B cell (primary cell): ENCODE measurements around the gene LPIN3. TPM values are rescaled to one million over a fixed set of nuclear protein-coding genes. Genes with fewer than 3 reads are reported as not detected.

Experiments
- ATAC-seq: fragments of 200-7000 bp; cut with Tn5 transposase; one replicate; pipeline ENCODE4 v1.10.0; 2021; ENCODE audit warnings: low read depth, mild to moderate bottlenecking, moderate number of reproducible peaks, moderate library complexity
- CTCF ChIA-PET: fragments of 350-600 bp; sonication (Branson Sonifier 250); formaldehyde crosslinking; loops from one replicate; lab custom pipeline; 2021; ENCODE audit warnings: antibody characterized with exemption, inconsistent platforms; lab: Charles Lee
- POLR2A ChIA-PET: fragments of 350-600 bp; sonication (Branson Sonifier 250); formaldehyde crosslinking; loops from one replicate; lab custom pipeline; 2021; ENCODE audit warnings: antibody characterized with exemption; lab: Charles Lee
- DNase-seq: peaks from one replicate; pipeline ENCODE4 v3.0.0; 2013
- H2AFZ ChIP-seq: 2 replicates; pipeline ENCODE4 v1.6.1; 2012; ENCODE audit warnings: mild to moderate bottlenecking, low read depth, low read length; ENCODE audit not compliant: insufficient read depth, poor library complexity, severe bottlenecking
- H3K27ac ChIP-seq, 2 donors: 1 replicate in 1 of 2; 2 replicates in 1 of 2; pipeline ENCODE4 v1.5.1; 2012 to 2013; ENCODE audit warnings: low read length in 2 of 2, mild to moderate bottlenecking in 2 of 2, moderate library complexity in 1 of 2
- H3K27me3 ChIP-seq, 4 experiments: fragments of 200-600 bp in 1 of 4; sonication (generic) in 1 of 4; replicated peaks in 1 of 4; 1 replicate in 2 of 4; 2 replicates in 2 of 4; pipeline versions ENCODE4 v1.6.1 to v1.7.0; 2013 to 2016; ENCODE audit warnings: low read length in 3 of 4, mild to moderate bottlenecking in 2 of 4, mixed read lengths in 1 of 4, moderate library complexity in 1 of 4; ENCODE audit not compliant: insufficient read depth in 4 of 4, control insufficient read depth in 3 of 4; ENCODE audit errors: control extremely low read depth in 1 of 4
- H3K36me3 ChIP-seq, 2 experiments: replicated peaks in 1 of 2; 1 replicate in 1 of 2; 2 replicates in 1 of 2; pipeline versions ENCODE4 v1.6.1 to v1.7.1; 2013; ENCODE audit warnings: low read length in 1 of 2; ENCODE audit not compliant: insufficient read depth in 2 of 2, control insufficient read depth in 1 of 2; ENCODE audit errors: control extremely low read depth in 1 of 2, extremely low read depth in 1 of 2
- H3K4me1 ChIP-seq, 2 donors: fragments of 200-600 bp in 1 of 2; sonication (generic) in 1 of 2; 1 replicate in 1 of 2; 2 replicates in 1 of 2; pipeline versions ENCODE4 v1.5.1 to v1.6.1; 2013 to 2017; ENCODE audit warnings: low read length in 2 of 2; ENCODE audit not compliant: control insufficient read depth in 2 of 2, insufficient read depth in 2 of 2
- H3K4me2 ChIP-seq: replicated peaks from 2 replicates; pipeline ENCODE3; 2012; ENCODE audit warnings: mild to moderate bottlenecking, low read depth, low read length; ENCODE audit not compliant: poor library complexity, severe bottlenecking
- H3K4me3 ChIP-seq, 5 experiments: fragments of 200-600 bp in 1 of 5; sonication (generic) in 1 of 5; 1 replicate in 3 of 5; 2 replicates in 2 of 5; pipeline versions ENCODE4 v1.5.1 to v1.7.0; 2011 to 2016; ENCODE audit warnings: low read length in 4 of 5, mild to moderate bottlenecking in 4 of 5, low read depth in 2 of 5, control low read depth in 1 of 5, moderate library complexity in 1 of 5; ENCODE audit not compliant: insufficient read depth in 1 of 5; ENCODE audit errors: control extremely low read depth in 1 of 5, extremely low read depth in 1 of 5
- H3K79me2 ChIP-seq: fragments of 200-600 bp; sonication (generic); one replicate; pipeline ENCODE4 v1.6.0; 2016; ENCODE audit warnings: low read length; ENCODE audit not compliant: control insufficient read depth, insufficient read depth
- H3K9ac ChIP-seq: fragments of 200-600 bp; sonication (generic); 2 replicates; pipeline ENCODE4 v1.6.1; 2017; ENCODE audit warnings: mild to moderate bottlenecking, low read length, moderate library complexity
- H3K9me3 ChIP-seq, 3 donors: one replicate each; pipeline versions ENCODE4 v1.6.1 to v1.7.1; 2013; ENCODE audit warnings: low read length in 2 of 3; ENCODE audit not compliant: control insufficient read depth in 2 of 3, insufficient read depth in 1 of 3; ENCODE audit errors: control extremely low read depth in 1 of 3
- H4K20me1 ChIP-seq: 2 replicates; pipeline ENCODE4 v1.6.0; 2012; ENCODE audit warnings: mild to moderate bottlenecking, low read length; ENCODE audit not compliant: insufficient read depth, control insufficient read depth, poor library complexity, severe bottlenecking
- H3K27ac Mint-ChIP-seq: one replicate; pipeline ENCODE4 v1.8.0; 2021; ENCODE audit warnings: mixed read lengths
- H3K27me3 Mint-ChIP-seq: one replicate; pipeline ENCODE4 v1.8.0; 2021; ENCODE audit warnings: mixed read lengths
- H3K4me1 Mint-ChIP-seq: one replicate; pipeline ENCODE4 v1.8.0; 2021; ENCODE audit warnings: mixed read lengths
- H3K4me3 Mint-ChIP-seq: one replicate; pipeline ENCODE4 v1.8.0; 2021; ENCODE audit warnings: mixed read lengths
- H3K9me3 Mint-ChIP-seq: one replicate; pipeline ENCODE4 v1.8.0; 2022; ENCODE audit warnings: mixed read lengths; ENCODE audit not compliant: insufficient read depth
- EZH2 ChIP-seq: IDR thresholded peaks from 2 replicates; pipeline ENCODE4 v1.6.1; 2012; ENCODE audit warnings: borderline replicate concordance, low read depth, mild to moderate bottlenecking, moderate library complexity, low read length; ENCODE audit not compliant: insufficient read depth, poor library complexity, severe bottlenecking
- WGBS: methylation state at CpG from one replicate; pipeline ENCODE4 v1.1.5; 2013; ENCODE audit warnings: missing lambda C conversion rate; ENCODE audit not compliant: insufficient coverage; 5-methylcytosine and 5-hydroxymethylcytosine counted together
- intact Hi-C: fragments of 100-400 bp; cut with micrococcal nuclease; formaldehyde crosslinking; loops from one replicate; pipeline ENCODE4 v1.10.0; 2022
- polyA plus RNA-seq: library from polyadenylated mRNA; depleted of rRNA; stranded (reverse); fragments of >200 nt; gene quantifications from 2 replicates; pipeline ENCODE4 v1.2.3, GENCODE V29; 2012
- total RNA-seq, 2 donors: library from RNA; stranded (reverse); fragments of 120-200 nt in 1 of 2; gene quantifications; 1 replicate in 1 of 2; 2 replicates in 1 of 2; pipeline versions ENCODE4 v1.2.3 to v1.2.4, GENCODE V29; 2013 to 2022
- TF ChIP-seq, protein P1 (sequence below): fragments of 200-600 bp; IDR thresholded peaks from one replicate; pipeline ENCODE4 v1.8.0; 2022; ENCODE audit warnings: antibody characterized with exemption, mild to moderate bottlenecking

The LPIN3 gene
- total and polyA plus RNA-seq, 2 donors (not counting 1 experiment from before 2014, with no cell fraction given): 0.84 to 1.2 TPM

DNA sequence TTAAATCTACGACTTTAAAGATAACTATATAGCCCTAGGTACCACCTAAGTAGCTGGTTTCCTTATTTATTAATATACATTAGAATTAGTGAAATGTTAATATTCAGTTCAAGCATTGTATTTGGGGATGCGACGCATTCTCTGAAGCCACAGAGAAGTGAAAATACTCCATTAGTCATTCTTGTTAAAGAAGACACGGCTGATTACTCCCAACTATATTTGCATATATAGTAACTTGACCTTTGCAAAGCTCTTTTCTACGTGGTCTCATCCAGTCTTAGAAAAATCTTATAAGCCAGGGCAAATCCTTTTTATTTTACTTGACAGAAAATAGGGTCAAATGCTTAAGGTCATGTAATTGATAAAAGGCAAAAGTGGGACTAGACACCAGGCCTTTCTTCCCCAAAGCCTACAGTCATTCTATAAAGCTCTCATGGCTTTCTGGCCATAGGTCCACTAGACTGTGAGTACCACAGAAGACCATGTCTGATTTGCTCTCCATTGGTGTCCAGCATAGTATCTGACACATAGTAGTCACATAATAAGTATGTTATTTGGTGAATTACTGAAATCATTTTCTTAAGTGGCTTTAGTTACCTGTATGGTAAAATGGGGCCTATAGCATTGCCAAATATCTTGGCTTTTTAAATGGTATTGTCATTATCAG lies 34.4 kb upstream of the LPIN3 start:
- peak; percentile 51 for DNase-seq

DNA sequence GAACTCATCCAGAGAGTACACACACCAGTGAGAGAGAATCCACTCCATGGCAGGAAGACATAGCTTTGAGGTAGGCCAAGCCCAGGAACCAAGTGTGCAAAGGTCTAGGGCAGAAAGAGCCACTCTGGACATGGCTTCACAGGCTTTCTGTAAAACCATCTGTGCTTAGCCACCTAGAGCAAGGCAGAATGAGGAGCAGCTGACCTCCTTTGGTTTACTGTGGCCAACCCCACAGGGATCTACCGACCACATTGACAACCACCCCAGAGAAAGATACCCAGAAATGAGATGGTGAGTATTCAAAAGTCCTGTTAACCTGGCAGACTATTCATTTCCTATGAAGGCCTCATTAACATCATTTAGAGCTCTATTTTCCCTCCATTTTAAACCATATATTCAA lies 33.6 kb upstream of the LPIN3 start:
- no peak for TF ChIP-seq EZH2
- TF ChIP-seq, protein P1, sequence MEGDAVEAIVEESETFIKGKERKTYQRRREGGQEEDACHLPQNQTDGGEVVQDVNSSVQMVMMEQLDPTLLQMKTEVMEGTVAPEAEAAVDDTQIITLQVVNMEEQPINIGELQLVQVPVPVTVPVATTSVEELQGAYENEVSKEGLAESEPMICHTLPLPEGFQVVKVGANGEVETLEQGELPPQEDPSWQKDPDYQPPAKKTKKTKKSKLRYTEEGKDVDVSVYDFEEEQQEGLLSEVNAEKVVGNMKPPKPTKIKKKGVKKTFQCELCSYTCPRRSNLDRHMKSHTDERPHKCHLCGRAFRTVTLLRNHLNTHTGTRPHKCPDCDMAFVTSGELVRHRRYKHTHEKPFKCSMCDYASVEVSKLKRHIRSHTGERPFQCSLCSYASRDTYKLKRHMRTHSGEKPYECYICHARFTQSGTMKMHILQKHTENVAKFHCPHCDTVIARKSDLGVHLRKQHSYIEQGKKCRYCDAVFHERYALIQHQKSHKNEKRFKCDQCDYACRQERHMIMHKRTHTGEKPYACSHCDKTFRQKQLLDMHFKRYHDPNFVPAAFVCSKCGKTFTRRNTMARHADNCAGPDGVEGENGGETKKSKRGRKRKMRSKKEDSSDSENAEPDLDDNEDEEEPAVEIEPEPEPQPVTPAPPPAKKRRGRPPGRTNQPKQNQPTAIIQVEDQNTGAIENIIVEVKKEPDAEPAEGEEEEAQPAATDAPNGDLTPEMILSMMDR: no peak
- Mint-ChIP-seq H3K27me3 (no peaks in the 10 kb centered on the region), H3K9me3 (no peaks in the 10 kb centered on the region), H3K4me3 (peak overlapping the region; percentile 80), H3K4me1 (peaks cover 28% of the 10 kb centered on the region), H3K27ac (peak overlapping the region; percentile 83)
- H3K36me3 ChIP-seq: no peaks in the 10 kb centered on the region
- H3K4me3 ChIP-seq: no peak overlapping the region
- H3K4me2 ChIP-seq: no peak overlapping the region
- WGBS: no CpG with 5 or more reads among the region's 1 CpG
- peaks cover 53% of the 10 kb centered on the region for H3K79me2 ChIP-seq
- H3K9me3 ChIP-seq: peaks cover 0 to 1% (median 0%) of the 10 kb centered on the region in 3 donors
- no peaks in the 10 kb centered on the region for H3K27me3 ChIP-seq
- no peaks in the 10 kb centered on the region for H4K20me1 ChIP-seq
- no peak for ATAC-seq
- DNase-seq: no peak
- ChIA-PET POLR2A (interaction anchor here (2.7 kb wide), 1 partner anchor 10 kb away, joined by 11 read pairs; the partner anchor contains the start of gene ZHX3), CTCF (interaction anchor here (1.8 to 3.4 kb wide), 4 partner anchors 32 to 75 kb away, joined by 4 to 21 read pairs (median 8); no protein-coding TSS in a partner anchor)
- H3K9ac ChIP-seq: no peak overlapping the region
- no peak overlapping the region for H2AFZ ChIP-seq
- intact Hi-C loops: loop anchor here (2.0 to 5.0 kb wide), 2 partner anchors 60 to 74 kb away; no protein-coding TSS in a partner anchor
- peaks cover 19 to 22% of the 10 kb centered on the region in 2 donors for H3K4me1 ChIP-seq
- H3K27ac ChIP-seq: no peak overlapping the region

More for the DNA sequence above, 34.4 kb upstream of the LPIN3 start:
- Histone ChIP-seq H3K36me3 (no peaks in the 10 kb centered on the region), H3K4me2 (peak overlapping the region; percentile 53), H3K4me1 (peaks cover 19 to 22% of the 10 kb centered on the region in 2 donors), H3K9me3 (peaks cover 0 to under 1% (median 0%) of the 10 kb centered on the region in 3 donors), H2AFZ (no peak overlapping the region), H3K4me3 (peak overlapping the region in 1 of 5 experiments; percentile 23), H3K9ac (peak overlapping the region; percentile 27), H3K27me3 (no peaks in the 10 kb centered on the region), H3K27ac (no peak overlapping the region), H3K79me2 (peaks cover 45% of the 10 kb centered on the region), H4K20me1 (no peaks in the 10 kb centered on the region)
- CTCF ChIA-PET: interaction anchor here (0.5 to 3.4 kb wide), 11 partner anchors 12 to 220 kb away, joined by 3 to 21 read pairs (median 4); partner anchors contain the start of gene ZHX3
- ATAC-seq: peak; percentile 94
- H3K4me1 Mint-ChIP-seq: peaks cover 28% of the 10 kb centered on the region
- no peaks in the 10 kb centered on the region for H3K9me3 Mint-ChIP-seq
- peak overlapping the region; percentile 80 for H3K4me3 Mint-ChIP-seq
- TF ChIP-seq EZH2: no peak
- intact Hi-C loops: loop anchor here (1.0 to 5.0 kb wide), 3 partner anchors 11 to 73 kb away; partner anchors contain the start of gene ZHX3
- no CpG with 5 or more reads among the region's 5 CpGs for WGBS
- H3K27me3 Mint-ChIP-seq: no peaks in the 10 kb centered on the region
- POLR2A ChIA-PET: interaction anchor here (0.6 to 2.7 kb wide), 2 partner anchors 11 to 133 kb away, joined by 3 to 11 read pairs; partner anchors contain the start of gene ZHX3
- peak overlapping the region; percentile 83 for H3K27ac Mint-ChIP-seq
